C4-2B (cell line): ENCODE data around the gene KLRC1.
"Not testable (repeated sequence)": the region's sequence is repeated elsewhere in the genome, so short reads cannot be mapped to it uniquely, and the experiment has no call there.

Experiments
- H3K27ac ChIP-seq: fragments of 450-650 bp; 2 replicates; pipeline ENCODE4 v1.5.1; 2017
- CTCF ChIP-seq: fragments of 450-650 bp; conservative IDR thresholded peaks from 2 replicates; pipeline ENCODE4 v1.5.1; 2017; ENCODE audit warnings: mild to moderate bottlenecking
- ZFX ChIP-seq: fragments of 450-650 bp; IDR thresholded peaks from 2 replicates; pipeline ENCODE4 v1.6.1; 2017

KLRC1 gene

DNA sequence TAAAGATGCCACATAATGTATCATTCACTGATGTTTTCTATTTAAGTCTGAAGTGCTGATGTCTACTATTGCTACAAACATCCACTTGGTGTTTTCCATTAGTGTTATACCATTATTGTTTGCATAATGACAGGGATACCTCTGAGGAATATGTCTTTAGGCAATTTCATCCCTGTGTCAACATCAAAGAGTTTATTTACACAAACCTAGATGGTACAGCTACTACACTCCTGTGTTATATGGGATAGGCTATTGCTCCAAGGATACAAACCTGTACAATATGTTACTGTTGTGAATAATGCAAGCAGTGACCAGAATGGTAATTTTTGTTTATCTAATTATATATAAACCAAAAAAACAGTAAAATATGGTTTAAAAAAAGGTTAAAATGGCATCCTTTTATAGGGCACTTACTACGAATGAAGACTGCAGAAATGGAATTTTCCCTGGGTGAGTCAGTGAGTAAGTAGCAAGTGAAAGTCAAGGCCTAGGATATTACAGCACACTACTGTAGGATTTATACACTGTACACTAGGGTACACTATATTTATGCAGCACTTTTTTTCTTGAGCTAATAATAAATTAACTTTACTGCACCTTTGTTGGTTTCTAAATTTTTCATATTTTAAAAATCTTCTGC lies 28.8 kb downstream of the KLRC1 start:
- not testable (repeated sequence) for H3K27ac ChIP-seq

- H3K27ac ChIP-seq, result not testable (repeated sequence)
Observed at GRCh38 chr12:10422159-10422558, 31.0 kb downstream of the KLRC1 start.

DNA sequence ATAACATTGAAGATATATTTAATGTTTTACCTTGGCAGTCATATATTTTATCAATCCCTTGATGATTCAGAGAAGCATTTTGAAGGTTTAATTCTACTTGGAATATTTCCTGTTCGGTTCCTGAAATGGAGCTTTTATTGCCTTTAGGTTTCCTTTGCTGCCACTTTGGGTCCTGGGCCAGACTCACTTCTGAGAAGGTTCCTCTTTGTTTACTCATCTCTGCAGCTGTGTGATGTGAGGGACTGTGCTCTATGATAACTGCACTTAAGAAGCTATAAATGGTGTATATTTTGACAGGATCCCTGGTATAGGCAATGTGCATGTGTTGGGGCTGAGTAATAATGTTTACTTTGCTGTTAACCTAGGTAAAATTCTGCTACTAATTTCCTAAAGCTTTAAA lies 32.8 kb downstream of the KLRC1 start, which contains the start of gene KLRC3:
Gene KLRC3 (minus strand): TSS at position 262 of the 400 bp plus-strand sequence. CDS start 45 bp downstream, at position 217.
- not testable (repeated sequence) for H3K27ac ChIP-seq

DNA sequence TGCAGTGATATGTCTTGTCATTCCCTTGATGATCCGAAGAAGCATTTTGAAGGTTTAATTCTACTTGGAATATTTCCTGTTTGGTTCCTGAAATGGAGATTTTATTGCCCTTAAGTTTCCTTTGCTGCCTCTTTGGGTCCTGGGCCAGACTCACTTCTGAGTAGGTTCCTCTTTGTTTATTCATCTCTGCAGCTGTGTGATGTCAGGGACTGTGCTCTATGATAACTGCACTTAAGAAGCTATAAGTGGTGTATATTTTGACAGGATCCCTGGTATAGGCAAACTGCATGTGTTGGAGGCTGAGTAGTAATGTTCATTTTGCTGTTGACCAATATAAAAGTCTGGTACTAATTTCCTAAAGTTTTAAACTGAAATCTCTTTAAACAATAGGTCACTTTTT lies 43.8 kb downstream of the KLRC1 start, which contains the start of gene KLRC4:
Gene KLRC4 (minus strand): TSS at position 366 of the 400 bp plus-strand sequence. CDS start 182 bp downstream, at position 184.
- no peak within 1 kb of the TSS for H3K27ac ChIP-seq
- TF ChIP-seq ZFX (no peak), CTCF (no peak)

DNA sequence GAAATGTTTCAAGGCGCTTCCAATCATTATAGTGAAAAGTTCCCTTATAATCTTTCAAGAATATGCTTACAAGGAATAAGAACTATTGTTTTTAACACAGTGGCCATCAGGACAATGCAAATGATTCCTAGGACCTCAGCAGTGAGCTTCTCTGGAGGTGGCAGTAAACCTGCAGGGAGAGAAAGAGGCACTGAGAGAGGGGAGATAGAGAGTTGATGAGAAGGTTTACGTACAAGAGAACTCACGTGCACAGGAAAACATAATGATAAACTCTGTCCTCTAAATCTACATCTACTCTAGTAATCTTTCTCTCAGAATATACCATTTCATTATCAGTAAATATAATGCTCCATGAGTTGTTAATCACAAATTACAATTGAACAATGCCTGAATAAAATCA lies 44.3 kb downstream of the KLRC1 start:
- TF ChIP-seq CTCF (no peak), ZFX (no peak)
- no peak overlapping the region for H3K27ac ChIP-seq

DNA sequence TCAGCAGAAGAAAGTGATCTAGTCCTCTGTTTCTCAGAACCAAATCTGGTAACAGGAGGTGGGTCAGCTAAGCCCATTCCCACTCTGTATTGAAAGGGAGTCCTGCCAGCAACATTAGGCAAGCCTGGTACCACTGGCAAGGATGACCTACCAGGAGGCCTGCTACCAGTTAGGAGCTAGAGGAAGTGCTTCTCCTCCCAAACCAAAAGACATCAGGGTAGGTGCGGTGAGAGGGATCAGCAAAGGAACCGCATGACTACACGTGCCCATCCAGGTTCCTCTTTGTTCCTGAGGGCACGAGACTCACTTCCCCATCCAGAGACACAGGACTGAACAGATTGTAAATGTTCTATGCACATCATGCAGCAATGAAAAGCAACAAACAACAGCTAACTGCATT lies 46.5 kb downstream of the KLRC1 start:
- TF ChIP-seq ZFX, result no peak
- no peak for TF ChIP-seq CTCF
- H3K27ac ChIP-seq, result peak overlapping the region; percentile 60

DNA sequence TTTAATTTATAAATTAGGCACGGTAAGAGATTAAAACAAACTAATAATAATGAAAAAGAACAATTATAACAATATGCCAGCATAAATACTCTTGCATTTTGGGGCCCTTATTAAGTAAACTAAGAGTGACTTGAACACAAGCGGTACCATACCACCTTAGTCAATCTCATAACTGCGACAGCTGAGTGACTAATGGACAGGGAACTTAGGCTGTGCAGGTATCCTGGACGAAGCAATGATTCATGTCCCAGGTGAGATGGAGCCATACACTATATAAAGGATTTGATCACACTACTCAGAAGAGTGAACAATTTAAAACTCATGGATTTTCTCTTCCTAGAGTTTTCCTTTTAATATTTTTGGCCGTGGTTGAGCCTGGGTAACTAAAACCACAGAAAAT lies 47.9 kb downstream of the KLRC1 start:
- no peak overlapping the region for H3K27ac ChIP-seq
- no peak for TF ChIP-seq CTCF

GRCh38 chr12:10404798-10405197 lies 48.4 kb downstream of the KLRC1 start:
- no peak overlapping the region for H3K27ac ChIP-seq
- no peak for TF ChIP-seq ZFX
- TF ChIP-seq CTCF, result no peak

DNA sequence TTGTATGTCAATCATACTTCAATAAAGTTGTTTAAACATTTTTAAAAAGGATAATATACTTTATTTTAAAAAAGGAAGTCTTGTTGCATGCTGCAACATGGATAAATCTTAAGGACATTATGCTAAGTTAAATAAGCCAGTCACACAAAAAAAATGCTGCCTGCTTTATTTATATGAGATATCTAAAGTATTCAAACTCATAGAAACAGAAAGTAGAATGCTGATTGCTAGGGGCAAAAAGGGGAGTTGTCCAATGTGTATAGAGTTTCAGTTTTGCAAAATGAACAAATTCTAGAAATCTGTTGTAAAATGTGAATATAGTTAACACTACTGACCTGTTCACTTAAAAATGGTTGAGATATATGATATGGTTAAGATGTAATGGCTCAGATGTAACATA lies 52.3 kb downstream of the KLRC1 start:
- H3K27ac ChIP-seq, result no peak overlapping the region

More for the DNA sequence above, 52.3 kb downstream of the KLRC1 start:
- TF ChIP-seq CTCF (no peak), ZFX (no peak)
